Lower leg skin (tissue), 3 donors: ENCODE results near the gene CCDC93.

Experiments used
- CTCF ChIP-seq, 3 donors: fragments of 450-650 bp; IDR thresholded peaks; one replicate each; pipeline ENCODE4 v1.5.1; 2016; ENCODE audit warnings: antibody characterized with exemption in 3 of 3, mild to moderate bottlenecking in 3 of 3, moderate library complexity in 2 of 3
- POLR2A ChIP-seq, 2 donors: fragments of 450-650 bp; IDR thresholded peaks; one replicate each; pipeline ENCODE4 v1.6.1; 2016 to 2017; ENCODE audit warnings: antibody characterized with exemption in 2 of 2, mild to moderate bottlenecking in 1 of 2, moderate library complexity in 1 of 2

GRCh38 chr2:118050386-118050785, 36.5 kb upstream of the CCDC93 start:
- no peak for TF ChIP-seq CTCF (IDR thresholded peaks at IDR 0.05)
- no peak for TF ChIP-seq POLR2A (IDR thresholded peaks at IDR 0.05)
